NCI-H1694 treated with DMSO at 0.1 percent for 48 hours (cell line): Measurements from ENCODE around the gene YIPF4.
A peak's percentile ranks its signal among the peaks of the same experiment; 100 is the strongest.
"Not testable (repeated sequence)": the region's sequence is repeated elsewhere in the genome, so short reads cannot be mapped to it uniquely, and the experiment has no call there.

Experiments used
- DNase-seq: peaks from one replicate; lab custom pipeline; 2025; lab: John Stamatoyannopoulos, UW

Gene YIPF4

DNA sequence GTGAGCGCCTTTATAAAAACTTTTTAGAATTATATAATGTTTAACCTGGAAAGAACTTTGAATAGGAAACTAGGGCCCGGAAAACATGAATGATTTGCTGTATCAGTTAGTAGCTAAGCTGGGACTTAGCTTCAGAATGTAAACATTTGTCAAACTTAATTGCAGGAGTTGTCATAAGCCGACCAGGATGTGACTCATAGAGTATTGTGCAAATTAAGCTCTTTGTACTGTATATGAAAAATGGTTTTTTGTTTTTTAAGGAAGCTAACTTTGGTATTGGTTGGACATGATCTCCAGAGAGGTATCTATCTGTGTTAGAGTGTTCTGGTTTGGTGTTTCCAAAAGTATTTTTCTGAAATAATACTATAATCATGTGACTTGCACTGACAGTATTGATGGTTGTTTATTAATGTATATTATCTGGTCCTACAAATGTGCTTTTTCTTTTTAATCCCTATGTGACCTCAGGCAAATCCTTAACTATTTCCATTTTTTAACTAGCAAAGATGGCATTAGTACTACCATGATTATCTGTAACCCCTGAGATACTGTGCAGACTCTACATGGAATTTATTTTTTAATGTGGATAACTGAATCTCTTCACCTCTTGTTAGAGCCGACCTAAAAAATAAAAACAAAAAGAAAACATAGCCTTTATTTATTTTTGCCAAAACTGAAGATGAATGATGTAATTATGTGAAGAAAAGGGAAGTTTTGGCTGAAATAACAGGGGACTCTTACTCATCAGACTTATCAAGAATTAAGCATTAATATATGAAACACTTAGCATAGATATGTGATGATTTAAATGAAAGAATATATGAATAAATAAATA, 11.7 kb downstream of the YIPF4 start:
- no peak for DNase-seq

DNA sequence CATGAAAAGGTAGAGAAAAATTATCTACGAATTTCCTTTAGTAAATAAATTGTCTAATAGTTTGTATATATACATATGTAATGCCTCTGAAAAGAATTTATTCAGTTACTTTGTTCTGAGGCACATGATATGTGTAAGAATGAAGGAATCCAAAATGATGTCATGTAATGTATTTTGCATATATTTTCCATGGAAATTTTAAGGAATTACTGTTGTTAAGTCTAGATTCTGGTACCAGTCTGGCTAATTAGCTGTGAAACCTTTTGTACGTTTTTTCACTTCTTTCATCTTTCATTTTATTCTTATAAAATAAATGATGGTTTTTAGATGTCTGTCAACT, 12.3 kb downstream of the YIPF4 start:
- DNase-seq: no peak

DNA sequence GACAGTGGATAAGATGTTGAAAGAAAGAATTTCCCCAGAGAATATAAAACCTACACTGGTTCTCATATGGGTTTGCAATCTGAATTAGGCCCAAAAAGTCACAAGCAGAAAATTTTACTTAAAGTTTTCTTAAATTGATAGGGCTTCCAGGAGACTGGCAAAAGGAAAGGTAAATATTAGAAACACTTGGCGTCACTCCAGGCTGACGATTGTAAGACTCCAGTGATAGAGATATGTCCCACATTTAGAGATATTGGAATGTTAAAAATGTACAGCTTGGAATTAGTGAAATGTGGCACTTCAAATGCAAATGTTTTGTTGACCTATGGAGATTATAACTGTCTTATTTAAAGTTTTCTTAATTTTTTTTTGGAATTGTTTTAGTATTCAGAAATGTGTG, 14.0 kb downstream of the YIPF4 start:
- DNase-seq: no peak

DNA sequence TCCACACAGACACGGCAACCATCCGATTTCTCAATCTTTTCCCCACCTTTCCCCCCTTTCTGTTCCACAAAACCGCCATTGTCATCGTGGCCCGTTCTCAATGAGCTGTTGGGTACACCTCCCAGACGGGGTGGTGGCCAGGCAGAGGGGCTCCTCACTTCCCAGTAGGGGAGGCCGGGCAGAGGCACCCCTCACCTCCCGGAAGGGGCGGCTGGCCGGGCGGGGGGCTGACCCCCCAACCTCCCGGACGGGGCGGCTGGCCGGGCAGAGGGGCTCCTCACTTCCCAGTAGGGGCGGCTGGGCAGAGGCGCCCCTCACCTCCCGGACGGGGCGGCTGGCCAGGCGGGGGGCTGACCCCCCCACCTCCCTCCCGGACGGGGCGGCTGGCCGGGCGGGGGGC, 15.8 kb downstream of the YIPF4 start:
- DNase-seq: not testable (repeated sequence)

DNA sequence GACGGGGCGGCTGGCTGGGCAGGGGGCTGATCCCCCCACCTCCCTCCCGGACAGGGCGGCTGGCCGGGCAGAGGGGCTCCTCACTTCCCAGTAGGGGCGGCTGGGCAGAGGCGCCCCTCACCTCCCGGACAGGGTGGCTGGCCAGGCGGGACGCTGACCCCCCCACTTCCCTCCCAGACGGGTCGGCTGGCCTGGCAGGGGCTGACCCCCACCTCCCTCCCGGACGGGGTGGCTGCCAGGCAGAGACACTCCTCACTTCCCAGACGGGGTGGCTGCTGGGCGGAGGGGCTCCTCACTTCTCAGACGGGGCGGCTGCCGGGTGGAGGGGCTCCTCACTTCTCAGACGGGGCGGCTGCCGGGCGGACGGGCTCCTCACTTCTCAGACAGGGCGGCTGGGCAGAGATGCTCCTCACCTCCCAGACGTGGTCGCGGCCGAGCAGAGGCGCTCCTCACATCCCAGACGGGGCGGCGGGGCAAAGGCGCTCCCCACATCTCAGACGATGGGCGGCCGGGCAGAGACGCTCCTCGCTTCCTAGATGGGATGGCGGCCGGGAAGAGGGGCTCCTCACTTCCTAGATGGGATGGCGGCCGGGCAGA, 16.4 kb downstream of the YIPF4 start:
- not testable (repeated sequence) for DNase-seq

DNA sequence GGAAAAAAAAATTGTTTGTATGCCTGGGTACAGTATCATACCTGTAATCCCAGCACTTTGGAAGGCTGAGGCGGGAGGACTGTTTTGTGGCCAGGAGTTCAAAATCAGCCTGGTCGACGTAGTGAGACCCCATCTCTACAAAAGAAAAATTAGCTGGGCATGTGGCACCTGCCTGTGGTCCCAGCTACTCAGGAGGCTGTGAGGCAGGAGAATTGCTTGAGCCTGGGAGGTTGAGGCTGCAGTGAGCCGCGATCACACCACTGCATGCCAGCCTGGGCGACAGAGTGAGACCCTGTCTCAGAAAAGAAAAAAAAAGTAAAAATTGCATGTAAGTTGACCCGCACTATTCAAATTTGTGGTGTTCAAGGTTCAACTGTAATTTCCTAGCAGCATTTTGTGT, 32.9 kb downstream of the YIPF4 start:
- no peak for DNase-seq

DNA sequence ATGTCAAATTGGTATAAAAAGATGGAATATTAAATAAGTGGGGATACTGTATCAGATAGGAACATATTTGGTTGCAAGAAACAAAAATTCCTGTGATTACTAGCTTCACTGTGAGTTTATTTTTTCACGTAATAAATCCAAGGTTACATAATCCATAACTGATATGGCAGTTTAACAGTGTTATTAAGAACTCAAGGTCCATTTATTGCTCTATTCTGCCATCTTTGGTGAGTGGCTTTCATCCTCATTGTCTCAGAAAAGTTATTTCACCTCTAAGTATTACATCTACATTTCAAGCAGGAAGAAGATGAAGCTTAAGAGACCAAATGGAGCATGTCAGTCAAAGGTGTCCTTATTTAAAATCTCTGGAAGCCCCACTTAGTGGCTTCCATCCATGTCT, 37.2 kb downstream of the YIPF4 start:
- DNase-seq: no peak

DNA sequence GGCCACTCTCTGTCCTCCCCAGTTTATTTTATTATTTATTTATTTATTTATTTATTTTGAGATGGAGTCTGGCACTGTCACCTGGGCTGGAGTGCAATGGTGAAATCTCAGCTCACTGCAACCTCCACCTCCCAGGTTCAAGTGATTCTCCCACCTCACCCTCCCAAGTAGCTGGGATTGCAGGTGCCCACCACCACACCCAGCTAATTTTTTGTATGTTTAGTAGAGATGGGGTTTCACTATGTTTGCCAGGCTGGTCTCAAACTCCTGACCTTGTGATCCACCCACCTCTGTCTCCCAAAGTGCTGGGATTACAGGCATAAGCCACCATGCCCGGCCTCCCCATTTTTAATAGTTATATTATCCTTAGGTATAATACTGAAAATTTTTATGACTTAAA, 51.0 kb downstream of the YIPF4 start:
- not testable (repeated sequence) for DNase-seq

DNA sequence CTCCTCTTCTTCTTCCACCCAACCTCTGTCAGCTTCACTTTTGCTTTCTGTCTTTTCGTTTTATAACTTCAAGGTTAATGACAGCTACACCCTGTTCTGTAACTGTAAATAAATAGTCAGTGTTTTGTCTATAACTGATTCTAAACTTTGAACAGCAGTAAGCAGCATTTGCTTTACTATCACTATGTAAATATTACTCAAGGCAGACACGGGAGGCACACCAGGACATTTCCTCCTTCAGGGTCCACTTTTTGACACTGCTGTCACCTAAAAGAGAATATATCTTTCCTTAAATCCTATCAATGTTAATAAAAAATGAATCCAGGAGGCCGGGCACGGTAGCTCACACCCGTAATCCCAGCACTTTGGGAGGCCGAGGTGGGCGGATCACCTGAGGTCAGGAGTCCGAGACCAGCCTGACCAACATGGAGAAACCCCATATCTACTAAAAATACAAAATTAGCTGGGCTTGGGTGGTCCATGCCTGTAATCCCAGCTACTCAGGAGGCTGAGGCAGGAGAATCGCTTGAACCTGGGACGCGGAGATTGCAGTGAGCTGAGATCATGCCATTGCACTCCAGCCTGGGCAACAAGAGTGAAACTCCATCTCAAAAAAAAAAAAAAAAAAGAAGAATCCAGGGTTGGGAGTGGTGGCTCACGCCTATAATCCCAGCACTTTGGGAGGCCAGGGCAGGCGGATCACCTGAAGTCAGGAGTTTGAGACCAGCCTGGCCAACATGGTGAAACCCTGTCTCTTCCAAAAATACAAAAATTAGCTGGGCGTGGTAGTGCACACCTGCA, 51.7 kb downstream of the YIPF4 start:
- not testable (repeated sequence) for DNase-seq

DNA sequence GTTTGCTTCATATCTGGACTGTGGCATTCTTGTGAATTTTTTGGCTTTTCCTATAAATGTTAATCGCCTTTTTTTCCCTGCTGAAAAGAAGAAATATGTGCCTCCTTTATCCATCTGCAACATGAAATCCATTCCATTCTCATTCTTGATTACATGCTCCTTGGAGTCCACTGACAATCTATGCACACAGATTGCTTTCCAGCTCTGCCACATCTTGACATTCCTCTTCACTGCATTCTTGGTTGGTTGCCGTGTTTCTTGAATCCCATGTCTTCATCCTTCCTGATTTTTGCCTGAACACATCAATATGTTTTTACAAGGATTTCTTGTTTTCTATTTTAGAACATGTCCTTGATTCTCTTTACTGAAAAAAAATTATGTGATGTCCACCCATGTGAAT, 52.4 kb downstream of the YIPF4 start:
- DNase-seq: no peak

DNA sequence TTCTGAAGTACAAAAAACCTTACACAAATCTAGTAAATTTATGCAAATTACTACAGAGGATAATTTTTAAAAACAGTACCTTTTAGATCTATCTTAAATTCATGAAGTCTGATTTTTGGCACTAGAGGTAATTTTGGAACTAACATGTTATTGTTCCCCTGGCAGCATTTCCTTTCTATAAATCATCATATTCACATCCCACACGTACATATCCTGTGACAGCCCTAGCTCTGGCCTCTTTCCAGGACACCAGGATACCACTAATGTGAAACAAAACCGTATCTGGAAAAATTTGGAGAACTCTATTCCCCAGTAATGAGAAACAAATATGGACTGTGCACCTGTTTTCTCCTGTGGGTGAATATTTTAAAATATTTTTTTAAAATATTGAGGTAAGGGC, 65.1 kb downstream of the YIPF4 start:
- DNase-seq: peak; percentile 0

DNA sequence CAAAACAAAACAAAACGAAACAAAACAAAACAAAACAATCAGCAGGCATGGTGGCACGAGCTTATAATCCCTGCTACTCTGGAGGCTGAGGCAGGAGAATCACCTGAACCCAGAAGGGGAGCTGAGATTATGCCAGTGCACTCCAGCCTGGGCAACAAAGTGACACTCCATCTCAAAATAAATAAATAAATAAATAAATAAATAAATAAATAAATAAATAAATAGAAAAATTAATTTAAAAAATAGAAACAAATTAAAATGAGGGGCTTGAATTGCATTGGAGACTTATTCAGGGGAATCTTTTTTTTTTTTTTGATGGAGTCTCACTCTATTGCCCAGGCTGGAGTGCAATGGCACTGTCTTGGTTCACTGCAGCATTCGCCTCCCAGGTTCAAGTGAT, 73.1 kb downstream of the YIPF4 start:
- not testable (repeated sequence) for DNase-seq

DNA sequence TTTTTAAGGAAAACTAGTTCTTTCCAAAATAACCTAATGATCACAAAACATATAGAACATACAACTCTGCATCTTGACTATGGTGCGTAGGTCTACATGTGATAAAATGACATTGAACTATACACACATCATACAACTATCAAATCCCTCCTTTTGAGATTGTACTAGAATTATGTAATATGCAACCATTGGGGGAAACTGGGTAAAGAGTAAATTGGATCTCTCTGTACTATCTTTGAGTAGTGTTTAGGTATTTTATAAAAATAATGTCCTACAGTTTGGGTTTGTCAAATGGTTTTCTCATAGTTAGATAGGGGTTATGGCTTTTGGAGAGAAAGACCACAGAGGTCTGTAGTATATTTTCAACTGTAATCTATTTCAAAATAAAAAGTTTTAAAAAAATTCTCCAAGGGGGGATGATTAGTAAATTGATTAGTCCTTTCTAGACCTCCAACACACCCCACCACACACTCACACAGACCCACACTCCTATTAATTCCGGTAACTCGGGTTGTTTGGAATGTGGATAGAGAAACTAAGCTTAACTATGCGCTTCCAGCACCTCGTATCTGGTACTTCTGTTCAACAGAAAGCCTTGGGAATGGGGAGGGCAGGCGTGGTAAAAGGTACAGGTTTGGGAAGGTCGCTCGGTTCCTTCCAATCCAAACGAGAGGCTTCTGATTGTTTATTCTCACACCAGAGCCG, 78.4 kb downstream of the YIPF4 start:
- DNase-seq: peak; percentile 39

DNA sequence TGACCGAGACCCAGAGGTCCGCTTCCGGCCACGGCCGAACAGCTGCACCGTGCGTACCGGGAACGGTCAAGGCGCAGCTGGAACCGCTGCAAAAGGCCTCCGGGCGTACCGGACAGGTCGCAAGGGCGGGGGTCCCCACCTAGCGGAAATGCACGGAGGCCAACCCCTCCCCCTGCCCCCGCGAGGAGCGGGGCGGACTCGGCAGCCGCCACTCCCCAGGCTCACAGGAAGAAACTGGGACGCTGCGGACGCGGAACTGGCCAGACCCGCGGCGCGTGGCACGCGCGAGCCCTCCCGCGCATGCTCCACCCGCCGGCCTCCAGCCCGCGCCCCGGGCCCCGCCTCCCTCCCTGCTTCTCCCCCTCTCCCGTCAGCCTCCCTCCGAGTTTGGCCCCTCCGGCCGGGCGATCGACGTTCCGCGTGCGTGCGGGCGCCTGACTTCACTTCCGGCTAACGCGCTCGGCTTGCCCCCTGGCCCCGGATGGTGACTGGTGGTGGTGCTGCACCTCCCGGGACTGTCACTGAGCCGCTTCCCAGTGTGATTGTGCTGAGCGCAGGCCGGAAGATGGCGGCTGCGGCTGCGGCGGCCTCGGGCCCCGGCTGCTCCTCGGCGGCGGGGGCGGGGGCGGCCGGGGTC, 79.1 kb downstream of the YIPF4 start, which contains the start of gene BIRC6:
Gene BIRC6, plus strand, starts transcription at position 343 of the 637 bp plus-strand sequence. Its CDS starts 139 bp downstream, at position 482.
- peak; percentile 88 for DNase-seq

DNA sequence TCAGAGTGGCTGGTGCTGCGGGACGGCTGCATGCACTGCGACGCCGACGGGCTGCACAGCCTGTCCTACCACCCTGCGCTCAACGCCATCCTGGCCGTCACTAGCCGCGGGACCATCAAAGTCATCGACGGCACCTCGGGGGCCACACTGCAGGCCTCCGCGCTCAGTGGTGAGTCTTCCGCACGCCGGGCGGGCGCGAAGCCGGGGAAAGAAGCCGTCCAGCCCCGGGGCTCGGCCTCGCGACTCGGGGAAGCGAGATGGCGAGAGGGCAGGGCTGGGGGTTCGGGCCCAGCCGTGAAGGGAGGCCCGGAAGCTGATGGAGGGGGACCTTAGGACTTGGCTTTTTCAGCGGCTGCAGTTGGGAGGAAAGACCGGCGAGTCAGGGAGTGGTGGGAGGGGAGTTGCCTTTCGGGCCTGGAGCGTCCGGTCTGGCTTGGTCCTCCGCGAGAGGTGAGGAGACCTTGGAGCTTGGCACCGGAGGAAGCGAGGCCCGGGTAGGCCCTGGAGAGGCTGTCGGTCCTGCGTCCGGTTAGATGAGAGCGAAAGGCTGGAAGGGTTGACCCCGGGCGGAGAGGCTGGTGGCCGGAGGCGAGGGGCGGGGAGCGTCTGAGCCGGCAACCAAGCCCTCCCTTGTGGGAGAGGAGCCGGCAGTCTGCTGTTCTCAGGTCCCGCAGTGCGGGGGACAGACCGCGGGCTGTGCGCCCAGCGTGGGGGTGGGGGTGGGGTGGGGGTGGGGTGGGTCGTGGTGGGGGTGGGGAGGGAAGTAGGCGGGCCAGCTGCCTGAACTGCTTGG, 79.8 kb downstream of the YIPF4 start:
- no peak for DNase-seq

DNA sequence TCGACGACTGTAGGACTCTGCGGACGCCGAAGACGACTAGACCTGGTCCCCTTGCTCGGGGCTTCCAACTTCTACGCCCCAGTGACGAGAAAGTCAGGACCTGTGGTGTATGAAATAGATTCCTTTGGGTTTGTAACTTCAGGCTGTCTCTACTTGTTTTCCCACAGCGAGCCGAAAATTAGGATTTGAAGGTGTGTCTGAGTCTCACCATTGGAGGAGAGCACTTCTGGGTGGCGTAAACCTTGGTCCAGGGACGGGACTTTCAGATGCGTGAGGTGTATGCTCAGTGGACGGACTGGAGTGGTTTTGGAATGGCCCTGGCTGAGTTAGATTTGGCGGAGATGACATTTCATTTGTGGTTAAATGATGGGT, 80.4 kb downstream of the YIPF4 start:
- no peak for DNase-seq

DNA sequence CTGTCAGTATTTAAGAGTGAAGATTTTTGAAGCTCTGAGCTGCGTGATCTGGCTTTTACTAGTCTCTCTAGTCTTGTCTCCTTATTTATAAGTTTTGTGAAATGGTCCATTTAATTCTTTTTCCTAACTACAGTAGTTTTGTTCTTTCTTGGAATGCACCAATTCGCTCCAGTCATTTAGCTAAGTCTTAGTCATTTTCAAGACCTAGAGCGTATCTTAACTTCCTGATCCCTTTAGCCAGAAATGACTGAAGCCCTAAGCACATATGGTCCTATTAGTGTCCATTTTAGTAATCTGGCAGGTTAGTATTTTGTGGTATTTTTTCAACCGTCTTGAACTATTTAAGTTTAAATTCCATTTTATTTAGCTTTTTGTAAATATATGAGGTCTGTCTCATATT, 82.7 kb downstream of the YIPF4 start:
- no peak for DNase-seq

DNA sequence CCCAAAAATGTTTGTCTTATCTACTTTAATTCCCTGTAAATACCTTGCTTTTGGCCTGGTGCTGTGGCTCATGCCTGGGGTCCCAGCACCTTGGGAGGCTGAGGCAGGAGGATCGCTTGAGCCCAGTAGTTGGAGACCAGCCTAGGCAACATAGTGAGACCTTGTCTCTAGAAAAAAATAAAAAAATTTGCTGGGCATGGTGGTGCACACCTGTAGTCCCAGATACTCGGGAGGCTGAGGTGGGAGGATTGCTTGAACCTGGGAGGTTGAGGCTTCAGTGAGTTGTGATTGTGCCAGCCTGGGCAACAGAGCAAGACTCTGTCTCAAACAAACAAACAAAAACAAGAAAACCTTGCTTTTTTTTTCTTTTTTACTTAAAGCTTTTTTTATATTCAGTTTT, 85.3 kb downstream of the YIPF4 start:
- DNase-seq: not testable (repeated sequence)

DNA sequence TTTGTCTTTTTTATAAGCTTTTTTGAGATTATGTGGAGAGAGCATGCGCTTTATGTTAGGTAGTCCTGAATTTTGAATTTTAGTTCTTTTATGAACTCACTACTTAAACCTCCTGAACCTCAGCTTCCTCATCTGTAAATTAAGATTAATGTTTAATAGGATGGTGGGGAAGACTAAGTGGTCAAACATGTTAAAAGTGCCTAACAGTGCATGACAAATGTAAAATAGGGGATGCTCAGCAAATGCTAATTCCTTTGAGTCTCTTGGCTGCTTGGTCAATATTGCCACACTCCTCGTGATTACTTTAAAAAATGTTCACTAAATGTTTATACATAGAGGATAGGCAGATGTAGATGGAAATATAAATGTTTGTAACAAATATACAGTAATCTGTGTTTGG, 85.9 kb downstream of the YIPF4 start:
- no peak for DNase-seq

DNA sequence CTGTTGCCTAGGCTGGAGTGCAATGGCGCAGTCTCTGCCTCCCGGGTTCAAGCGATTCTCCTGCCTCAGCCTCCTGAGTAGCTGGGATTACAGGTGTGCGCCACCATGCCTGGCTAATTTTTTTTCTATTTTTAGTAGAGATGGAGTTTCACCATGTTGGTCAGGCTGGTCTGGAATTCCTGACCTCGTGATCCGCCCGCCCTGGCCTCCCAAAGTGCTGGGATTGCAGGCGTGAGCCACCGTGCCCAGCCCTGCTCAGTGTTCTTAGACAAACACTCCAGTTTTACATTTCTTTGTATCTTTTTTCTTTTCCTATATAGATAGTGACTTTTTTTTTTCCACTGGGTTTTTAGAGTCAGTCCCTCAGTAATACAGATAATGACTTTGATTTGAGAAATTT, 86.6 kb downstream of the YIPF4 start:
- DNase-seq: not testable (repeated sequence)

DNA sequence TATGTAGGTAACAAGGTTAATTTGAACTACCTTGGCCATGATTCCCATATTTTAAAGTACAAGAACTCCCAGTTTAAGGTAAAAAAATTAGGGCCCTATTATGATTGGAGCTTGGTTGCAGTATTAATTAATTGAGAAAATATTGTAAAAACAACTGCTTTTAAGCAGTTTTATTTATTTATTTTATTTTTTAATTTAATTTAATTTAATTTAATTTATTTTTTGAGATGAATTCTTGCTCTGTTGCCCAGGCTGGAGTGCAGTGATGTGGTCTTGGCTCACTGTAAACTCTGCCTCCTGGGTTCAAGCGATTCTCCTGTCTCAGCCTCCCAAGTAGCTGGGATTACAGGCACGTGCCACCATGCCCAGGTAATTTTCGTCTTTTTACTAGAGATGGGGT, 88.0 kb downstream of the YIPF4 start:
- DNase-seq: not testable (repeated sequence)
